Umbilical cord (tissue), 2 donors: ENCODE measurements around the gene GTF2A2. TPM values are rescaled to one million over a fixed set of nuclear protein-coding genes. Genes with fewer than 3 reads are reported as not detected.
"Not testable (repeated sequence)": the region's sequence is repeated elsewhere in the genome, so short reads cannot be mapped to it uniquely, and the experiment has no call there.

Source experiments
- DNase-seq: peaks from one replicate; pipeline ENCODE4 v3.0.0-alpha.2; 2015; ENCODE audit warnings: low spot score
- total RNA-seq: library from RNA; depleted of rRNA; stranded (reverse); fragments of >200 nt; gene quantifications from one replicate; pipeline ENCODE4 v1.2.3, GENCODE V29; 2014; ENCODE audit warnings: low replicate concordance; ENCODE audit not compliant: insufficient read depth

The GTF2A2 gene, protein sequence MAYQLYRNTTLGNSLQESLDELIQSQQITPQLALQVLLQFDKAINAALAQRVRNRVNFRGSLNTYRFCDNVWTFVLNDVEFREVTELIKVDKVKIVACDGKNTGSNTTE
- total RNA-seq, result 10.8 TPM

DNA sequence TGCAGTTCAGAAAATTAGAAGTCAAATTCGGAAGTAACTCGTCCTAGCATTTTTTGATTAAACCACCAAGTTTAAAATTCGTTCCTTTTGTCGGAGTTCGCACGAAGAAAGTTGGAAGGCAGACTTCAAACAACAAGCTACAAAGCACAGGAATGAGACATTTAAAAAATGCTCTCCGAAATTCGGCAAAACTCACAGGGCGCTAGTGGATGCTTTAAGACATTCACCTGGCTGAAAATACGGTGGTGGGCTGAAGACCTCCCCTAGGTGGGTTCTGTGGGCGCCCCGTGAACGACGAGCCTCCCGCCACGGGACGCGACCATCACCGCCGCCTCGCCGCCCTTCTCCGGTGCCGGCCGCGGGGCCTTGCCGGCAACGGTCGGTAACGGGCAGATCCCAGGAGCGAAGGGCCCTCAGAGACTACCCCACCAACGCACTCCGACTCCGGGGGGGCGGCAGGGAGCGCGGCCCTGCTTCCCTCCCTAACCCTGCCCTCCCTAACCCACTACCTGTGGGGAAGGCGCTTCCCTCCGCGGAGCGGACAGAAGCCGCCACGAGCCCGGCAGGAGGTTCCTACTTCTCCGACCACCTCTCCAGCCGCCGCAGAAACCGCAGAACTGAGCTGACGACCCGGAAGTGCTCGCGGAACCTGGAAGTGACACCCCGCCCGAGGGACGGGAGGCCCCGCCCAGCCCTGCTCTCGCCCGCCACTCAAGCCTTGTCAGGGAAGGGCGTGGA lies at the start of gene GTF2A2:
Gene GTF2A2, minus strand, starts transcription at position 619 of the 738 bp plus-strand sequence. CDS start 5,238 bp downstream, outside the sequence.
- peak; percentile 97 for DNase-seq

DNA sequence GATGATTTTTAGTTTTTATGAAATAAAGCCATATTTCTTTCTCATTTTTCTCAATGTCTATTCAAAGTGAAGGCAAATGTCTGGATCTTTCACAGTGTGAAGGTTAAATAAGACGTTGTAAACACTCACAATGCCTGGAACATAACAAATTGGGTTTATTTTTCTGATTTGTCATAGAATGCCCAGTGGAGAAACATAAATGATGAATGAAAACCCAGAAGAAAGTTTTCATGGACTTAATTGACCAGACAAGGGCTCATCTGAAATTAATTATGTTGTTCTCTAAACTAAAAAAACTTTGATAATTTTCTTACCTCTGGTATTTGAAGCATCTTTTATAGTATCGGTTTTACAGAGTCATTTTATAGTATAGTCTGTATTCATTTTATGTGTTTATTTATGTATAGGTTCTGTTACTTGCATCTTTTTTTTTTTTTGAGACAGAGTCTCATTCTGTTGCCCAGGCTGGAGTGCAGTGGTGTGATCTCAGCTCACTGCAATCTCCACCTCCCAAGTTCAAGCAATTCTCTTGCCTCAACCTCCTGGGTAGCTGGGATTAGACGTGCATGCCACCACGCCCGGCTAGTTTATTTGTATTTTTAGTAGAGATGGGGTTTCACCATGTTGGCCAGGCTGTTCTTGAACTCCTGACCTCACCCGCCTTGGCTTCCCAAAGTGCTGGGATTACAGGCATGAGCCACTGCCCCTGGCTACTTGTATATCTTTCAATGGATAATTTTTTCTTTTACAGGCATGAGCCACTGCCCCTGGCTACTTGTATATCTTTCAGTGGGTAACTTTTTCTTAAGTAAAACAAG lies 46.9 kb upstream of the GTF2A2 start:
- DNase-seq, result no peak

DNA sequence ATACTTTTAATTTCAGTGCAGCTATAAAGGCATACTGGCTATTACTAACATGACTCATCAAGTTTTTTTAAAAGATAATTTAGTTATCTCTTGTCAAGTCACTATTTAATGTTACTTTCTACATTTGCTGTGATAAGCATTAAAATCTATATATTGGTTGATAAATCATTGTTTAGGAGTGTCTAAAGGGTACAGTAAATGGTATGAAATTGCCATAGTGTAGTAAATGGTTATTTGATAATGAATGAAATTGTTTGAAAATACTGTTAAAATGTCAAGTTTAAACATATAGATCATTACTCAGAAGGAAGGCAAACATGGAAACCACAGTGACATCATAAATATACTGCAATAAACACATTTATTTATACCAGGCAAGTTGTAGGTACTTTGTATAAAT lies 45.0 kb upstream of the GTF2A2 start:
- no peak for DNase-seq

DNA sequence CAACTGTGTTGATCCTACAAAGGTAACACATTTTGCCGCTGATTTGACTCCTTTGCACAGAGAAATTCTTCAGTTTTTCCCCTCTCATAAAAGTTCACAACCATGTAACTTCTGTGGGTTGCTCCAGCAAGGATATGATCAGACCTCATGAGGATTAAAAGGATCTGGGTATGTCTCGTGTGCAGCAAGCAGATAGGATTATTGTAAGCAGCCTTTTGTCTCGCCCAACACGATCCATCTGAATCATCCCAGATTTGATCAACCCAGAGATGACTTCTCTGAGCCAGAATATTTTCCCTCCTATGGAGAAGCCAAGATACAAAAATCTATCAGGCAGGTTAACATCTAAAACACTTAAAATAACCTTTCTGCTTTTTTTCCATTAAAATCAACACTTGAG lies 44.6 kb upstream of the GTF2A2 start:
- no peak for DNase-seq

DNA sequence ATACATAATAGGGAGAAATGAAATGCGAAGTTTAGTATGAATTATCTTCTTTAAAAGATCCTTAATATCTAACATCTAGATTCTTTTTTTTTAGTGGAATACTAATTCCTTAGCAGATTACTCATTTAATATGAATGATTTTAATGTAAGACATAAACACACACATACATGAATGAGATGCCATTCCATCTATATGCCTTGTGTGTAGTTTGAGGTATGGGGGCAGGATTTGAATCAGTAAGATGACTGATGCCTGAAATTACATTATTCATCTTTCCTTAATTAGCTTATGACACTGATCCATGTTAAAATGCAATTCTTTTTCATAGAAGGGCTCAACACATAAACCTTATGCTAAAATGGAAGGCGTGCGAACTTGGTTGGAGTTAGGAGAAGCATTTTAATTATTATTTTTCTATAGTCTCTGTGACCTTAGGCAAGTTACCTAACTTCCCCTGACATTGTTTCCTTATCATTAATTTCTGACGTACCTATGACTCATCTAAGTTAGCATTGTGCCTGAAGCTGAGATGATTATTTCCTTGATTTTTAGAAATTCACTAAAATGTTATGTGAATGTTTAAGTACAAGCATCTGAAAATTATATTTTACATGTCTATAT lies 42.6 kb upstream of the GTF2A2 start:
- no peak for DNase-seq

DNA sequence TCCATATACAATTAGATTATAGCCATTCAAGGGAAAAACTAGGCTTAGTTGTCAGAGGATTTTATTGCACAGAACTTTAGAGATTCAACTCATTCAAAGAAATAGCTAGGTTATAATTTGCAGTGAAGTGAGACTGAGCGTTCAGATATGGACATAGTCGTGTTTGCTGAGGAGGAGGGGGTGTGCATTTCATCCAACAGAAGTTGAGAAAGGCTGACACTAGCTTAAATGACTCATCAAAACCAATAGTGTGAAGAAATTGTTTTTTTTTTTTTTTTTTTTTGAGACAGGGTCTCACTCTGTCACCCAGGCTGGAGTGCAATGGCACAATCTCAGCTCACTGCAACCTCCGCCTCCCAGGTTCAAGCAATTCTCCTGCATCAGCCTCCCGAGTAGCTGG lies 40.8 kb upstream of the GTF2A2 start:
- DNase-seq, result not testable (repeated sequence)

DNA sequence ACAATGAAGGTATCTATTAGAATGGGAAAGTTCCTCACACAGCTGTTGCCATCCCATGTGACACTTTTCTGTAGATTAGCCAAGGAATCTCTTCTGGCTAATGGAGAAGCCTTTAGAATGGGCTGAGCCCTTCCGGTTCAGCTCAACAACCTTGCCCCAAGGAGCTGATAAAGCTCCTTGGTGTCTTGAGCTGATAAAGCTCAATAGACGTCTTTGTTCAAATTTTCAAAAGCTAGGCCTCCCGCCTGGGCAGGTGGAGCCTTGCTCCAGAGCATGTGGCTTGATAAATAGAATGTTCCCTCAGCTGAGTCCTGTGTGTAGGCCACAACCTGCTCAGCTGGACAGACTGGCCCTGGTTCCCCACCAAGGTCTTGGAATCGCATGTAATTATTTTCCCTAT lies 39.0 kb upstream of the GTF2A2 start:
- DNase-seq, result no peak

DNA sequence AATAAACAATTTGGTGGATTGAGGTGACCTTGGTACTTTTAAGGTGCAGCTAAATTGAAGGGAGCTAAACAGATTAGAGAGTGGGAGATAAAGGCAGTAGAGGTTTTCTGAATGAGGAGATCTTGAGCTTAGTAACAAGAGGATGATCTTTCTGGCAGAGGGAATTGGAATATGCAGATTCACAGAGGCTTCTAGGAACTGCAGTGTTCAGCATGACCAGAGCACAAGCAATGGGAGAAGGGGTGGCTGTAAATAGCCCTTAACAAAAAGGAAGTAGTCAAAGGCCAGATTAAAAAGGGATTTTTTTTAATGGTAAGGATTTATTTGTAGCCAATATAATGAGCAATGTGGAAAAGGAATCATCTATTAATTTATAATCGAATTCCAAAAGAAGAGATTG lies 37.5 kb upstream of the GTF2A2 start:
- DNase-seq, result no peak

DNA sequence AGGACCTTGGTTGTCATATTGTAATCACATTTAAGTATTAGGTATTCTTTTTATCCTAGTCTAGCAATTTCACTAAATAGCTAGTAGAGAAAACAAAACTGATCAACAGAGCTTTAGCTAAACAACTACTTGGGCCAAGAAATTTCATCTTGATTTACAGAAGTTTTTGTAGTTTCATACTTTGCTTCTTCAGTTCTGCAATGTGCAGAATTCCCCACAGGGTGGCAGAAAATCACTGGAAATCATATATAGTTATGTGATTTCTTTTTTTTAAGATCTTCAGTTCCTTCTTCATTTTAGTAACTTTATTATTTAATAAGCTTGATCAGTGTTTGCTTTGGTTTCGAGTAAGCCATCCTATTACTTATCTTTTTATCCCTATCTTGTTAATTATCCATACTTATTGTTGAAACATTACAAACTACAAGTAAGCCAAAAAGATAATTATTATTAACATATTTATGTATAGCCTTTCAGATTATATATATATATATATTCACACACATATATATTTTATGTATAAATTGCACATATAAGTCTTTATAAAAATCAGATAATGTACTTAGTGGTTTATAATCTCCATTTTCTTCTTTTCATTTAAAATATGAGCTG lies 34.0 kb upstream of the GTF2A2 start:
- peak; percentile 66 for DNase-seq

DNA sequence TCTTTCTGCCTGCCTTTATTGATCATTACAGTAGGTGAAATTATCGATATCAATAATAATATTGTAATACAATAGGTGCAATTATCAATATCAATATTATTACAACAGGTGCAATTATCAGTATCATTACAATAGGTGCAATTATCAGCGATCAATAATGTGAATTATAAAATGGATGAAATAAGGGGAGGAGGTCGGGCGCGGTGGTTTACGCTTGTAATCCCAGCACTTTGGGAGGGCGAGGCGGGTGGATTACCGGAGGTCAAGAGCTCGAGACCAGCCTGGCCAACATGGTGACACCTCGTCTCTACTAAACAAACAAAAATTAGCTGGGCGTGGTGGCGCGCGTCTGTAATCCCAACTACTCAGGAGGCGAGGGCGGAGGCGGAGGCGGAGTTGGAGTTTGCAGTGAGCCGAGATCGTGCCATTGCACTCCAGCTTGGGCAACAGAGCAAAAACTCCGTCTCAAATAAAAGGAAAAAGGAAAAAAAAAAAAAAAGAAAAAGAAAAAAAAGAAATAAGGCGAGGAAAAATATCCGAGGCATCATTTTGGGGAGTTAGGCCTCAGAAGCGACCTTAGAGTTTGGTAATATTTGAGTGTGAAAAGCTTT lies 32.4 kb upstream of the GTF2A2 start:
- DNase-seq, result peak; percentile 72

DNA sequence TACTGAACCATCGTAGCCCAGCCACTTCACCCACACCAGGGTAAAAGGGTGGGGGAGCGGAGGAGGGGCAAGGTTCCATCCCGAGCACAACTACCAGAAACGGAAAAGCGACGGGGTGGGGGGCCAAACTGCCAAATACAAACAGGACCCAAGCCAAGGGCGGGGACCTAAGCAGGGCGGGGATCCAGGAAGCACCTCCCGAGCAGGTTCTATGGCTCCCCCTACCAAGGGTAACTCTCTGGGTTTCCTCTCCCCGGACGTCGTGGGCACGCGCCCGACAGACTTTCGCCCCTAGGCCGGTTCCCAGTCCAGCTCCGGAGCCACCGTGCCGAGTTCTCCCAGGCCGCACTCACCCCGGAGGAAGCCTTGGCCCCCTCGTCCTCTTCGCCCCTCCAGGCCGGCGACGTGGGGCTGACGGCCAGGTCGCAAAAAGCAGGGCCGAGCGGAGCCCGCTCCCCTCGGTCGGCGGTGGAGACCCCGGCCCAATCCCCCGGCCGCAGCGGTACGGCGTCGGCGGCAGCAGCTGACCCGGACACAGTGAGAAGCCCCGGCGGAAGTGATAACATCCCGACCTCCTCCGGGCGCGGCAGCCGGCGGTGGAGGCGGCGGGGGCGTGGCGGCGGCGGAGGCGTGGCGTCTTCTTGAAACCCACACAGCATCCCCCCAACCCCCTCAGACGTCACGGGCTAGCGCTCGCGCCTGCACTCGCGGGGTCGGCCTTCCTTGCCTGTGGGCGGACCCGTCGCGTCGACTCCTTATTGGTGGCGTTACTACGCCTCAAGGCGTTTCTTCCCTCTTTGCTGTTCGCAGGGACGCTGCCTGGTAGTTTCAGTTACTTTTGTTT lies 31.7 kb upstream of the GTF2A2 start, which contains the start of gene BNIP2:
Gene BNIP2, minus strand, starts transcription at position 539 of the 844 bp plus-strand sequence. CDS start 6,863 bp downstream, outside the sequence.
- DNase-seq, result peak; percentile 99

DNA sequence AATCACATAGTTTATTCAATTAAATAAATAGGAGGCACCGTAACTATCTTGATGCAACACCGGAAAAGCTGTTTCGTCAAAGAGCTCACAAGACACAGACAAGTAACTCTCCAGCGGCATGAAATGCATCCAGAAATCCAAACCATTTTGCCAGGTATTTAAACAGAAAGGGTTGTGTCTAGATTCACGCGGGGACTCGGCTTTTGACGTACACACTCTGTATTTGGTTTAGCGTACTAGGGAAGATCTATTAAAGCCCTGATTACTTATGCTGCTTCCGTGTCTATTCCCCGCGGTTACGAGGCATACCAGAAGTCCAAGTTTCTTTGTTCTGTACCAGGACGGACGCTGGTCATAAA lies 31.1 kb upstream of the GTF2A2 start:
- DNase-seq, result no peak

DNA sequence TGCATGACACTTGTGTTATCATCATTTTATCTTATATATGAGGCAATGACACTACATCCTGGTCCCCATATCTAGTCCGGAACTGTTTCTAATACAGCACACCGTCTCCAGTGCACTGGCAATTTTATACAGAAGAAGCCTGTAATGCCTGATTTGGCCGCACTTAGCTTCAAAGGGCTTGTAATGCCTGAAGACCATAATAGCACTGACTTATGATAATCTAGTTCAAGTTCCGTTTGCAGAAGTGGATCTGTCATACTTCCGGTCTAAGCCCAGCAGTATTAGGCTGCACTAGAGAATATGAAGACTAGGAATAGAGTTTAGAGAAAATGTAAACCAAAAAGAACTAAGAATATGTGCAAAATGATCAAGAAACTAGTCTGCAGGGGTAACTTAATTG lies 30.5 kb upstream of the GTF2A2 start:
- peak; percentile 43 for DNase-seq

DNA sequence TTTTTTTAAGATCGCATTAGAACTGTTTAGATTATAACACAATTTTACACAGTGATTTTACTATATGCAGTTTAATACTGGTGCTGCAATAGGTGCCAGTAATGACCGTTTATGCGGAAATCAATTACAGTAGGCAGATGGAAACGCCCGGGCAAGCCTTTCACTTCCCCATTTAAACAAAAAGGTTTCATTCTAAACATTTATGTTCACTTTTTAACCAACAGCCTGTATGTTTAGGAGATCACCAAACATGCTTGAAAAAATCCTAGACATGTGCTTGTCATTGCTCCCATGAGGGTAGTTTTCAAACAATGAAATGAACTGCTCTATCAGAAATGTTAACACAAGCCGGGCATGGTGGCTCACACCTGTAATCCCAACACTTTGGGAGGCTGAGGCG lies 29.1 kb upstream of the GTF2A2 start:
- no peak for DNase-seq

DNA sequence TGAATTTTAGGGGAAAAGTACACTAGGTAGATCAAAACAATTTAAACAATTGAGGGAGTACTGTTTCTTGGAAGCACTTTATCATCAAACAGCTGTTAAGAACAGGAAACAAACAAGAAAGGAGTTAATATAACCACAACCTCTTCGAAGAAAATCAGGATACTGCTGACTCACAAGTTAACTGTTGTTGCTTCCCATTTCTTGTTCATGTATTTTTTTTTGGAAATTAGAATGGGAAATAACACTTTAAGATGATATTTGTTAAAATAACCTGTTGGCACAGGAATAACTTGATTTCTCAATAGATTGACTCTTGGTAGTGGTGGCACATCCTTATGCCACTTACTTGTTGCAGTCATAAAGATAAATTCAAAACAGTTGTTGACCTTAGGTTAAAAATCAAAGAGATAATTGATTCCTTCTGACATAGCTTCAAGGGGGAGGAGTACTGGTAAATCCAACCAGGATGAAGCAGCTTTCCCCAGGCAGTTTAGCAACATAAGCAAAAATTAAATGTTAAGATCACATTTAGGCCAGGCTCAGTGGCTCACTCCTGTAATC lies 28.5 kb upstream of the GTF2A2 start:
- no peak for DNase-seq

DNA sequence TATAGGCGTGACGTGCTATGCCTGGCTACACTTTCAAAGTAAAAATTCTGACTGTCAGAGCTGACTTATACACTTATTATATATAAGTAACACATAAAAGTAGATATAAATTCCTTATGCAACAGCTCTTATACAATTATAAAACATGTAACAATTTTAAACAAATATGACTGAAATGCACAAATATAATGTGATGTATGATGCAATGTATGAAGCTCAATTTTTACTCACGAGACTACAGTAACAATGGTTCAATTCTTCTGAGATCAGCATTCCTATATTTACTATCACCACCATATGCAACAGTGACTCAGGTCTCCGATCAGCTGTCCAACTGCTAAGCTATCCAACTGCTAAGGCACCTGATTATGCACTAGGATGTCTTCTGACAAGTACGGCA lies 23.6 kb upstream of the GTF2A2 start:
- no peak for DNase-seq

DNA sequence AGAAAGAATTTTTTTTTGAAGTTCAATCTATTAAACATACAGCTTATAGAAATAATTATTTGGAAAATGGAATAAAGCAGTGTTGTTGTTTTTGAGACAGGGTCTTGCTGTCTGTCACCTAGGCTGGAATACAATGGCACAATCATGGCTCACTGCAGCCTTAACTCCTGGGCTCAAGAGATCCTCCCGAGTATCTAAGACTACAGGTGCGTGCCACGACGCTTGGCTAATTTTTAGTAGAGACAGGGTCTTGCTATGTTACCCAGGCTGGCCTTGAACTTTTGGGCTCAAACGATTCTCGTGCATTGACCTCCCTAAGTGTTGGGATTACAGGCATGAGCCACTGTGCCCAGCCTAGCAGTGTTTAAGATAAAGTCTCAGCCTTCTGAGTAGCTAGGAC lies 23.0 kb upstream of the GTF2A2 start:
- DNase-seq, result no peak

DNA sequence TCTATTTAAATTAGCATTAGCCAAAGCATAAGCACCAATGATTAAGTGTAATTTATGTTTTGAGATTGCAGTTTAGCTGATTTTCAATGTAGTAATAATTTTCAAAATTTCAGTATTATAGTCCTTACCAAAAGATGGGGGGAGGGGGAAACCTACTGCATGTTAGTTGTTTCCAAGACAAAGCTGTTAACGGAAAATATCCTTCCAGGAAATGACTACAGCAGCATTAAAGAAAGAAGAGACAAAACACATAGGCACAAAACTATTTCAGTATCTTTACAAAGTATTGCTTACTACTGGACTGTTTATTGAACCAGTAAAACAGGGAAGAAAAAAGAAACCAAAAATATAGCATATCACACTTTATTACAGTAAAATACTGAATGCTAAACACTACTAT lies 21.3 kb upstream of the GTF2A2 start:
- DNase-seq, result no peak

DNA sequence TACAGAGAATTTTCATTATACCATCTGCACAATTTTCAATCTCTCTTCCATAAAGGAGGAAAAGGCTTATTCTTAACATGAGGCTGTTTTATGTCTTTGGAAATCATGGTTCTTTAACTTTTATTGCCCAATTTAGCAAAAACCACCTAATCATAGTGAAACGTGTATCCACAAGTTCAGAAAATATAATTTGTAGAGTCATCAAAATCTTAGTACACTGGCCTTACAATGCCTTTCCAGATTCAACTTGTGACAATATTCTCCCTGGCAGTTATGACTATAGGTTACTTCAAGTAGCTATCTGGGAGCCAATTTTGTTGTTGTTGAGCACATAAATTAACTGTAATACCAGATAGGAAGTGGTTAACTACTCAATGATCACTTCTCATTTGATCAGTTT lies 20.9 kb upstream of the GTF2A2 start:
- no peak for DNase-seq

DNA sequence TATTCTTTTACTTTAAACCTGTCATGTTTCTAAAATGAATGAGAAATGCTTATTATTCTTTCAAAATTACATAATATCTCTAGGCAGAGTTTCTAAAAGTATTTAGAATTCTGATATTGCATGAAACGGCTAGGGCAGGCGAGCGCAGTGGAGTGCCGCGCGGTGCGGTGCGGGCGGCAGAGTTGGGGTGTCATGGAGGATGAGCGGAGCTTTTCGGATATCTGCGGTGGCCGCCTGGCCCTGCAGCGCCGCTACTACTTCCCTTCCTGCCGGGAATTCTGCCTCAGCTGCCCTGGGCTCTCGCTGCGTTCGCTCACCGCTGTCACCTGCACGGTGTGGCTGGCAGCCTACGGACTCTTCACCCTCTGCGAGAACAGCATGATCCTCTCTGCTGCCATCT lies 19.2 kb upstream of the GTF2A2 start:
- DNase-seq, result no peak
